Gastroesophageal sphincter (tissue), 4 donors: Measurements from ENCODE around the gene RASL10B. TPM values are rescaled to one million over a fixed set of nuclear protein-coding genes. Genes with fewer than 3 reads are reported as not detected.
A peak's percentile ranks its signal among the peaks of the same experiment; 100 is the strongest.

Experiments
- ATAC-seq: fragments of 150-250 bp; one replicate; pipeline ENCODE4 v1.9.1; 2016; ENCODE audit warnings: mild to moderate bottlenecking, moderate library complexity
- H3K27ac ChIP-seq, 4 donors: fragments of 200-600 bp; sonication (generic) in 3 of 4; 1 replicate in 3 of 4; 2 replicates in 1 of 4; pipeline ENCODE4 v1.5.1; 2016 to 2019
- H3K27me3 ChIP-seq: fragments of 200-600 bp; sonication (generic); one replicate; pipeline ENCODE4 v1.5.1; 2019
- H3K36me3 ChIP-seq, 2 donors: fragments of 200-600 bp; sonication (generic); one replicate each; pipeline ENCODE4 v1.5.1; 2019; ENCODE audit warnings: control low read depth in 1 of 2
- H3K4me1 ChIP-seq, 3 donors: fragments of 200-600 bp; sonication (generic); 1 replicate in 2 of 3; 2 replicates in 1 of 3; pipeline ENCODE4 v1.5.1; 2016 to 2019; ENCODE audit warnings: control low read depth in 2 of 3
- H3K4me3 ChIP-seq, 2 donors: fragments of 200-600 bp; sonication (generic); one replicate each; pipeline ENCODE4 v1.5.1; 2019; ENCODE audit warnings: mild to moderate bottlenecking in 1 of 2, moderate library complexity in 1 of 2
- H3K9me3 ChIP-seq, 3 donors: fragments of 200-600 bp; sonication (generic); one replicate each; pipeline ENCODE4 v1.5.1; 2017 to 2019; ENCODE audit warnings: control low read depth in 2 of 3
- CTCF ChIP-seq, 4 experiments: fragments of 200-600 bp in 2 of 4; fragments of 450-650 bp in 2 of 4; sonication (generic) in 1 of 4; IDR thresholded peaks; one replicate each; pipeline ENCODE4 v1.5.1; 2017 to 2019; ENCODE audit warnings: antibody characterized with exemption in 4 of 4, mild to moderate bottlenecking in 2 of 4, moderate library complexity in 2 of 4
- EP300 ChIP-seq: sonication (generic); formaldehyde crosslinking; IDR thresholded peaks from one replicate; pipeline ENCODE4 v1.6.1; 2017; ENCODE audit warnings: antibody characterized with exemption, mild to moderate bottlenecking
- POLR2A ChIP-seq, 2 donors: fragments of 450-650 bp; IDR thresholded peaks; one replicate each; pipeline ENCODE4 v1.6.1; 2017; ENCODE audit warnings: antibody characterized with exemption in 2 of 2, mild to moderate bottlenecking in 2 of 2, moderate library complexity in 1 of 2
- POLR2AphosphoS5 ChIP-seq: sonication (generic); formaldehyde crosslinking; IDR thresholded peaks from one replicate; pipeline ENCODE4 v1.6.1; 2017; ENCODE audit warnings: antibody characterized with exemption
- WGBS, 2 donors: methylation state at CpG; one replicate each; pipeline ENCODE4 v1.1.5; 2018; ENCODE audit warnings: low coverage in 1 of 2; 5-methylcytosine and 5-hydroxymethylcytosine counted together
- total RNA-seq, 4 donors: library from RNA; depleted of rRNA; stranded (reverse); fragments of >200 nt; gene quantifications; one replicate each; pipeline ENCODE4 v1.1.0, GENCODE V29; 2016

The RASL10B gene
- total RNA-seq, 4 donors from 2014 or later = 4.2 to 25.9 (median 15.4) TPM

GRCh38 chr17:35784895-35785294 lies 53.5 kb downstream of the RASL10B start:
- TF ChIP-seq POLR2AphosphoS5 (no peak), CTCF (IDR thresholded peaks at IDR 0.05) (no peak), EP300 (no peak), POLR2A (IDR thresholded peaks at IDR 0.05) (no peak)
- Histone ChIP-seq H3K27ac (peak overlapping the region in 3 of 4 donors; percentile 81 to 84 (median 84)), H3K36me3 (no peaks in the 10 kb centered on the region), H3K9me3 (no peaks in the 10 kb centered on the region), H3K4me1 (peaks cover 11 to 89% (median 31%) of the 10 kb centered on the region in 3 donors), H3K27me3 (no peaks in the 10 kb centered on the region), H3K4me3 (no peak overlapping the region)
- ATAC-seq = no peak
- 80% methylated on average over 1 of the region's 2 CpGs; no CpG with 5 or more reads in 1 of the 2 donors for WGBS, 2 donors

GRCh38 chr17:35786941-35787432 lies 55.5 kb downstream of the RASL10B start:
- Histone ChIP-seq H3K4me3 (no peak overlapping the region), H3K9me3 (no peaks in the 10 kb centered on the region), H3K27me3 (no peaks in the 10 kb centered on the region), H3K27ac (peak overlapping the region; percentile 61 to 84 (median 80)), H3K4me1 (peaks cover 11 to 83% (median 31%) of the 10 kb centered on the region in 3 donors), H3K36me3 (no peaks in the 10 kb centered on the region)
- WGBS, 2 donors = 16 to 19% methylated on average over 3 of the region's 3 CpGs
- peak; percentile 12 for ATAC-seq
- TF ChIP-seq POLR2AphosphoS5 = peak; percentile 46
- TF ChIP-seq EP300 = no peak
- no peak for TF ChIP-seq CTCF (IDR thresholded peaks at IDR 0.05)

- 20 to 27% methylated on average over 1 to 2 of the region's 2 CpGs for WGBS, 2 donors
- Histone ChIP-seq H3K36me3 (no peaks in the 10 kb centered on the region), H3K9me3 (no peaks in the 10 kb centered on the region), H3K27me3 (no peaks in the 10 kb centered on the region), H3K4me3 (no peak overlapping the region), H3K27ac (peak overlapping the region; percentile 61 to 81 (median 80)), H3K4me1 (peaks cover 11 to 83% (median 25%) of the 10 kb centered on the region in 3 donors)
- peak; percentile 72 for ATAC-seq
- no peak for TF ChIP-seq POLR2A (IDR thresholded peaks at IDR 0.05)
- TF ChIP-seq EP300 = no peak
- peak; percentile 47 for TF ChIP-seq POLR2AphosphoS5
Measured at GRCh38 chr17:35788477-35789368, 57.3 kb downstream of the RASL10B start.

GRCh38 chr17:35790841-35791240 lies 59.4 kb downstream of the RASL10B start:
- H3K36me3 ChIP-seq = no peaks in the 10 kb centered on the region
- TF ChIP-seq CTCF (IDR thresholded peaks at IDR 0.05) (no peak), POLR2AphosphoS5 (no peak), EP300 (no peak), POLR2A (IDR thresholded peaks at IDR 0.05) (no peak)
- H3K4me1 ChIP-seq = peaks cover 11 to 85% (median 16%) of the 10 kb centered on the region in 3 donors
- H3K27me3 ChIP-seq = peaks cover 5% of the 10 kb centered on the region
- no peaks in the 10 kb centered on the region for H3K9me3 ChIP-seq
- no peak for ATAC-seq
- H3K4me3 ChIP-seq = no peak overlapping the region
- 80 to 93% methylated on average over 3 of the region's 3 CpGs for WGBS, 2 donors
- peak overlapping the region in 2 of 4 donors; percentile 49 to 87 for H3K27ac ChIP-seq

GRCh38 chr17:35791681-35792350 lies 60.4 kb downstream of the RASL10B start:
- peaks cover 9 to 83% (median 17%) of the 10 kb centered on the region in 3 donors for H3K4me1 ChIP-seq
- whole genome bisulfite sequencing, 2 donors = 67 to 86% methylated on average over 5 to 9 of the region's 9 CpGs

More at GRCh38 chr17:35791681-35792350, 60.4 kb downstream of the RASL10B start:
- H3K4me3 ChIP-seq = no peak overlapping the region
- H3K9me3 ChIP-seq = no peaks in the 10 kb centered on the region
- TF ChIP-seq POLR2A (IDR thresholded peaks at IDR 0.05) (no peak), POLR2AphosphoS5 (no peak), CTCF (IDR thresholded peaks at IDR 0.05) (no peak), EP300 (no peak)
- ATAC-seq = no peak
- H3K27me3 ChIP-seq = peaks cover 5% of the 10 kb centered on the region
- H3K36me3 ChIP-seq = no peaks in the 10 kb centered on the region
- H3K27ac ChIP-seq = peak overlapping the region in 3 of 4 donors; percentile 40 to 87 (median 87)
